ENCODE measurements around the gene YTHDF1. TPM values are rescaled to one million over a fixed set of nuclear protein-coding genes. Genes with fewer than 3 reads are reported as not detected.

Gene YTHDF1
- total RNA-seq, 1 experiment from 2014 or later, result 93.4 TPM

GRCh38 chr20:63179687-63180568 lies 36.0 kb downstream of the YTHDF1 start:
- H3K27ac Mint-ChIP-seq (ENCODE audit: unreplicated experiment), result no peak overlapping the region

GRCh38 chr20:63178889-63179686 lies 36.8 kb downstream of the YTHDF1 start:
- Mint-ChIP-seq H3K4me3 (ENCODE audit: low read depth, unreplicated experiment) (peak overlapping the region; percentile 36), H3K4me1 (ENCODE audit: low read depth, unreplicated experiment) (no peaks in the 10 kb centered on the region), H3K27me3 (ENCODE audit: unreplicated experiment) (peaks cover 97% of the 10 kb centered on the region), H3K9me3 (ENCODE audit: low read depth, unreplicated experiment) (no peaks in the 10 kb centered on the region), H3K36me3 (ENCODE audit: insufficient read depth, unreplicated experiment) (peaks cover 12% of the 10 kb centered on the region), H3K27ac (ENCODE audit: unreplicated experiment) (no peak overlapping the region)
- BruUV-seq (replicated peaks), result no TSS peak
- CTCF ChIA-PET, result interaction anchor here (1.5 kb wide), 1 partner anchor 207 kb away, joined by 4 read pairs; no protein-coding TSS in a partner anchor
- TF ChIP-seq, protein P1, sequence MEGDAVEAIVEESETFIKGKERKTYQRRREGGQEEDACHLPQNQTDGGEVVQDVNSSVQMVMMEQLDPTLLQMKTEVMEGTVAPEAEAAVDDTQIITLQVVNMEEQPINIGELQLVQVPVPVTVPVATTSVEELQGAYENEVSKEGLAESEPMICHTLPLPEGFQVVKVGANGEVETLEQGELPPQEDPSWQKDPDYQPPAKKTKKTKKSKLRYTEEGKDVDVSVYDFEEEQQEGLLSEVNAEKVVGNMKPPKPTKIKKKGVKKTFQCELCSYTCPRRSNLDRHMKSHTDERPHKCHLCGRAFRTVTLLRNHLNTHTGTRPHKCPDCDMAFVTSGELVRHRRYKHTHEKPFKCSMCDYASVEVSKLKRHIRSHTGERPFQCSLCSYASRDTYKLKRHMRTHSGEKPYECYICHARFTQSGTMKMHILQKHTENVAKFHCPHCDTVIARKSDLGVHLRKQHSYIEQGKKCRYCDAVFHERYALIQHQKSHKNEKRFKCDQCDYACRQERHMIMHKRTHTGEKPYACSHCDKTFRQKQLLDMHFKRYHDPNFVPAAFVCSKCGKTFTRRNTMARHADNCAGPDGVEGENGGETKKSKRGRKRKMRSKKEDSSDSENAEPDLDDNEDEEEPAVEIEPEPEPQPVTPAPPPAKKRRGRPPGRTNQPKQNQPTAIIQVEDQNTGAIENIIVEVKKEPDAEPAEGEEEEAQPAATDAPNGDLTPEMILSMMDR (IDR thresholded peaks at IDR 0.05; ENCODE audit: unreplicated experiment), result peak; percentile 65
- DNase-seq, result peak; percentile 75
- intact Hi-C loops (cut with micrococcal nuclease; ENCODE audit: unreplicated experiment), result loop anchor here (5.0 kb wide), 1 partner anchor 122 kb away; no protein-coding TSS in a partner anchor

More at GRCh38 chr20:63179687-63180568, 36.0 kb downstream of the YTHDF1 start:
- Mint-ChIP-seq H3K27me3 (ENCODE audit: unreplicated experiment) (peaks cover 94% of the 10 kb centered on the region), H3K9me3 (ENCODE audit: low read depth, unreplicated experiment) (no peaks in the 10 kb centered on the region), H3K4me1 (ENCODE audit: low read depth, unreplicated experiment) (no peaks in the 10 kb centered on the region), H3K36me3 (ENCODE audit: insufficient read depth, unreplicated experiment) (peaks cover 12% of the 10 kb centered on the region), H3K4me3 (ENCODE audit: low read depth, unreplicated experiment) (peak overlapping the region; percentile 36)
- intact Hi-C loops (cut with micrococcal nuclease; ENCODE audit: unreplicated experiment), result loop anchor here (5.0 kb wide), 2 partner anchors 72 to 123 kb away; partner anchors contain the start of gene NKAIN4
- CTCF ChIA-PET, result interaction anchor here (1.5 kb wide), 2 partner anchors 107 to 208 kb away, joined by 3 to 4 read pairs; no protein-coding TSS in a partner anchor
- TF ChIP-seq, protein P1 (IDR thresholded peaks at IDR 0.05; ENCODE audit: unreplicated experiment), result no peak
- DNase-seq, result no peak
- BruUV-seq (replicated peaks), result no TSS peak

DNA sequence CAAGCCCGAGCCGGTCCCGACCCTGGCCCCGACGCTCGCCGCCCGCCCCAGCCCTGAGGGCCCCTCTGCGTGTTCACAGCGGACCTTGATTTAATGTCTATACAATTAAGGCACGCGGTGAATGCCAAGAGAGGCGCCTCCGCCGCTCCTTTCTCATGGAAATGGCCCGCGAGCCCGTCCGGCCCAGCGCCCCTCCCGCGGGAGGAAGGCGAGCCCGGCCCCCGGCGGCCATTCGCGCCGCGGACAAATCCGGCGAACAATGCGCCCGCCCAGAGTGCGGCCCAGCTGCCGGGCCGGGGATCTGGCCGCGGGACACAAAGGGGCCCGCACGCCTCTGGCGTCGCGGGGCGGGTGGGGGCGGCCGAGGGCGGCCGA lies 37.5 kb downstream of the YTHDF1 start:
- H3K36me3 Mint-ChIP-seq (ENCODE audit: insufficient read depth, unreplicated experiment), result peaks cover 12% of the 10 kb centered on the region
- no peak for DNase-seq
- peaks cover 97% of the 10 kb centered on the region for H3K27me3 Mint-ChIP-seq (ENCODE audit: unreplicated experiment)
- no TSS peak for BruUV-seq (replicated peaks)
- TF ChIP-seq, protein P1 (IDR thresholded peaks at IDR 0.05; ENCODE audit: unreplicated experiment), result no peak
- intact Hi-C loops (cut with micrococcal nuclease; ENCODE audit: unreplicated experiment), result loop anchor here (5.0 kb wide), 1 partner anchor 121 kb away; no protein-coding TSS in a partner anchor
- no peaks in the 10 kb centered on the region for H3K4me1 Mint-ChIP-seq (ENCODE audit: low read depth, unreplicated experiment)
- no peak overlapping the region for H3K4me3 Mint-ChIP-seq (ENCODE audit: low read depth, unreplicated experiment)
- no peak overlapping the region for H3K27ac Mint-ChIP-seq (ENCODE audit: unreplicated experiment)
- CTCF ChIA-PET, result no interaction called here
- H3K9me3 Mint-ChIP-seq (ENCODE audit: low read depth, unreplicated experiment), result no peaks in the 10 kb centered on the region

DNA sequence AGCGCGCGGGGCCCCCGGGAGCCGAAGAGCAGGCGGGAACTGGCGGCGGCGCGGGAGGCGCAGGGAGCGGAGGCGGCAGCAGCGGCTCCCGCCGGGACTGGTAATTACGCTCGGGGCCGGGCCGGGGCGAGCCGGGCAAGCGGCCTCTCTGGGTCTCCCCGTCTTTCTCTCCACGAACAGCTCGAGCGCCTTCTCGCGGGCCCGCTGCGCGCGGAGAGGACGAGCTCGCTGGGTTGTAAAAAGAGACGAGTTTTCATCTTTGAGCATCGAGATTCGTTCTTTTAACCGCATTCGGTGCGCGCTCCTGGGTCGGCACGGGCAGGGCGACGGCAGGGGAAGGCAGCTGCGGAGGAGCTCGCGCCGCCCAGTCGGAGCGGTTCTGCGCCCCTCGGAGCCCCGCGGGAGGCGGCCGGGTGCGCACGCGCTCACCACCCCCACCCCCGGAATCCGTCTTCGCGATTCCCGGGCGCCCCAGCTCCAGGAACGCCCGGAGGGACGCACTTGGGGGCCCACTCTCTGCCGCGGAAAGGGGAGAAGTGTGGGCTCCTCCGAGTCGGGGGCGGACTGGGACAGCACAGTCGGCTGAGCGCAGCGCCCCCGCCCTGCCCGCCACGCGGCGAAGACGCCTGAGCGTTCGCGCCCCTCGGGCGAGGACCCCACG lies 38.0 kb downstream of the YTHDF1 start:
- H3K27me3 Mint-ChIP-seq (ENCODE audit: unreplicated experiment), result peaks cover 97% of the 10 kb centered on the region
- BruUV-seq (replicated peaks), result no TSS peak
- H3K4me3 Mint-ChIP-seq (ENCODE audit: low read depth, unreplicated experiment), result no peak overlapping the region
- intact Hi-C loops (cut with micrococcal nuclease; ENCODE audit: unreplicated experiment), result loop anchor here (5.0 kb wide), 1 partner anchor 121 kb away; no protein-coding TSS in a partner anchor
- H3K27ac Mint-ChIP-seq (ENCODE audit: unreplicated experiment), result no peak overlapping the region
- H3K36me3 Mint-ChIP-seq (ENCODE audit: insufficient read depth, unreplicated experiment), result peaks cover 12% of the 10 kb centered on the region
- DNase-seq, result no peak
- CTCF ChIA-PET, result no interaction called here
- H3K9me3 Mint-ChIP-seq (ENCODE audit: low read depth, unreplicated experiment), result no peaks in the 10 kb centered on the region
- TF ChIP-seq, protein P1 (IDR thresholded peaks at IDR 0.05; ENCODE audit: unreplicated experiment), result no peak
- H3K4me1 Mint-ChIP-seq (ENCODE audit: low read depth, unreplicated experiment), result no peaks in the 10 kb centered on the region
